Measurements from ENCODE around the gene PEX11G. TPM values are rescaled to one million over a fixed set of nuclear protein-coding genes. Genes with fewer than 3 reads are reported as not detected.
A peak's percentile ranks its signal among the peaks of the same experiment; 100 is the strongest.

PEX11G gene
- total and polyA plus RNA-seq, 9 of the 15 experiments (the other 6 are each of a cell fraction or from before 2014, with no cell fraction given), result 0.07 to 3.2 (median 0.70) TPM; not detected in 1

GRCh38 chr19:7522923-7523667 lies 34.3 kb upstream of the PEX11G start (continued):
- TF ChIP-seq CC2D1A (IDR thresholded peaks at IDR 0.05), result no peak
- no peak for TF ChIP-seq HDAC2 (IDR thresholded peaks at IDR 0.05)
- TF ChIP-seq PRPF4 (IDR thresholded peaks at IDR 0.05; ENCODE audit: insufficient read depth, low read depth, low read length, poor library complexity, severe bottlenecking), result no peak
- TF ChIP-seq VEZF1 (CRISPR knock-in tag; IDR thresholded peaks at IDR 0.05), result no peak
- no peak for TF ChIP-seq TEAD1 (CRISPR knock-in tag; IDR thresholded peaks at IDR 0.05)
- no peak for TF ChIP-seq RFX1 (IDR thresholded peaks at IDR 0.05)
- no peak for TF ChIP-seq ZNF23 (CRISPR knock-in tag; IDR thresholded peaks at IDR 0.05)
- no peak for TF ChIP-seq IFI16 (CRISPR knock-in tag; IDR thresholded peaks at IDR 0.05)
- TF ChIP-seq PHF20 (IDR thresholded peaks at IDR 0.05; ENCODE audit: partially characterized antibody), result no peak
- TF ChIP-seq ZKSCAN3 (CRISPR knock-in tag; IDR thresholded peaks at IDR 0.05), result no peak
- no peak for TF ChIP-seq CEBPG (CRISPR knock-in tag; IDR thresholded peaks at IDR 0.05)
- TF ChIP-seq CEBPG (tag; conservative IDR thresholded peaks at IDR 0.05 in 1 of 2, IDR thresholded peaks at IDR 0.05 in 1 of 2), result 0 out of 4 replicates have a peak, but pooled peaks have one; percentile 21 to 32
- TF ChIP-seq ZNF57 (CRISPR knock-in tag; IDR thresholded peaks at IDR 0.05), result no peak
- TF ChIP-seq BDP1 (IDR thresholded peaks at IDR 0.05; ENCODE audit: insufficient read depth, insufficient read length), result no peak
- TF ChIP-seq HNRNPH1 (optimal IDR thresholded peaks at IDR 0.05; ENCODE audit: low read depth, low read length), result no peak
- no peak for TF ChIP-seq U2AF2 (optimal IDR thresholded peaks at IDR 0.05; ENCODE audit: low read depth, low read length)
- no peak for TF ChIP-seq NFE2 (IDR thresholded peaks at IDR 0.05; ENCODE audit: low read depth)
- no peak for TF ChIP-seq ZNF354B (CRISPR knock-in tag; IDR thresholded peaks at IDR 0.05)
- no peak for TF ChIP-seq ZNF124 (CRISPR knock-in tag; IDR thresholded peaks at IDR 0.05)
- TF ChIP-seq POLR2A (conservative IDR thresholded peaks at IDR 0.05), result no peak
- TF ChIP-seq CEBPB (tag; IDR thresholded peaks at IDR 0.05), result peak; percentile 59
- 0 out of 4 replicates have a peak, but pooled peaks of 1 of the 2 experiments have one; percentile 15 for TF ChIP-seq SIN3A (IDR thresholded peaks at IDR 0.05; ENCODE audit: borderline replicate concordance in 2 of 2, control insufficient read depth in 1 of 2, low read depth in 2 of 2, low read length in 2 of 2)
- no peak for TF ChIP-seq ZMIZ1 (IDR thresholded peaks at IDR 0.05; ENCODE audit: low read depth in 2 of 2, low read length in 2 of 2)
- TF ChIP-seq NFIC (IDR thresholded peaks at IDR 0.05), result peak; percentile 55; the same call in 1 of the 2 replicates

Data from K562 (cell line).